ENCODE measurements around the gene IGFL3.

IGFL3 gene

DNA sequence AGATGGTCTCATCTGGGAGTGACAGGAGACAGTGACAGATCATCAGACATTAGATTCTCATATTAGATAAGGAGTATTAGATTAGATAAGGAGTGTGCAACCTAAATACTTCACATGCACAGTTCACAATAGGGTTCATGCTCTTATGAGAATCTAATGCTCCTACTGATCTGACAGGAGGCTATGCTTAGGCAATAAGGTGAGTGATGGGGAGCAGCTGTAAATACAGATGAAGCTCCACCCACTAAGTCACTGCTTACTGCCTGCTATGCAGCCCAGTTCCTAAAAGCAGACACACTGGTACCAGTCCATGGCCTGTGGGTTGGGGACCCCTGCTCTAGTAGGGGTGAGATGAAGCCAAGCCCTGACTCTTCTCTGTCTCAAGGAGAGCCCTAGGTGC is 10.0 kb upstream of the IGFL3 start:
- TF ChIP-seq, protein P1, sequence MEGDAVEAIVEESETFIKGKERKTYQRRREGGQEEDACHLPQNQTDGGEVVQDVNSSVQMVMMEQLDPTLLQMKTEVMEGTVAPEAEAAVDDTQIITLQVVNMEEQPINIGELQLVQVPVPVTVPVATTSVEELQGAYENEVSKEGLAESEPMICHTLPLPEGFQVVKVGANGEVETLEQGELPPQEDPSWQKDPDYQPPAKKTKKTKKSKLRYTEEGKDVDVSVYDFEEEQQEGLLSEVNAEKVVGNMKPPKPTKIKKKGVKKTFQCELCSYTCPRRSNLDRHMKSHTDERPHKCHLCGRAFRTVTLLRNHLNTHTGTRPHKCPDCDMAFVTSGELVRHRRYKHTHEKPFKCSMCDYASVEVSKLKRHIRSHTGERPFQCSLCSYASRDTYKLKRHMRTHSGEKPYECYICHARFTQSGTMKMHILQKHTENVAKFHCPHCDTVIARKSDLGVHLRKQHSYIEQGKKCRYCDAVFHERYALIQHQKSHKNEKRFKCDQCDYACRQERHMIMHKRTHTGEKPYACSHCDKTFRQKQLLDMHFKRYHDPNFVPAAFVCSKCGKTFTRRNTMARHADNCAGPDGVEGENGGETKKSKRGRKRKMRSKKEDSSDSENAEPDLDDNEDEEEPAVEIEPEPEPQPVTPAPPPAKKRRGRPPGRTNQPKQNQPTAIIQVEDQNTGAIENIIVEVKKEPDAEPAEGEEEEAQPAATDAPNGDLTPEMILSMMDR (IDR thresholded peaks at IDR 0.05), result no peak
- H3K27ac ChIP-seq, result no peak overlapping the region
- H3K4me3 ChIP-seq, result no peak overlapping the region
- no peak for DNase-seq (ENCODE audit: low spot score)

DNA sequence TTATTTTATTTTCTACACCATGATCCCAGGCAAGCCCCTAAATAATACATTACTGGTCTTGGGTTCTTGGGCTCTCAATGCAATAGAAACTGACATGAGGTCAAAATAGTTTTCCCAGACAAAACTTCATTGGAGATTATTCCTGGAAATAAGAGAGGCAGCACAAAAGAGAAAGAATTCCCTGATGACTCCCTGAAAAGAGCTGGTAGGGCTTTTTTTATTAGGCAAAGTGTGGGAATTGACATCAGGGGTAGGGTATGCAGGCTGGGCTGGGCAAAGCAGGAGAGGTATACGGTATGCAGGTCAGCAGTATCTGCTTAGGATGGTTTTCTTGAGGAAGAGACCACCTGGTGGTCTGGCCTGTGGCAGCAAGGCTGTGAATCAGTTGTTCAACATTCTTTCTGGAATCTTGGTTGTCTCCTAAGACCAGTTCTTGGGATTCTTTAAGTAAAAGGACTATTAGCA is 9.3 kb upstream of the IGFL3 start:
- TF ChIP-seq, protein P1 (IDR thresholded peaks at IDR 0.05), result no peak
- DNase-seq (ENCODE audit: low spot score), result no peak
- Histone ChIP-seq H3K27ac (peak overlapping the region; percentile 42 to 62), H3K4me3 (no peak overlapping the region)

DNA sequence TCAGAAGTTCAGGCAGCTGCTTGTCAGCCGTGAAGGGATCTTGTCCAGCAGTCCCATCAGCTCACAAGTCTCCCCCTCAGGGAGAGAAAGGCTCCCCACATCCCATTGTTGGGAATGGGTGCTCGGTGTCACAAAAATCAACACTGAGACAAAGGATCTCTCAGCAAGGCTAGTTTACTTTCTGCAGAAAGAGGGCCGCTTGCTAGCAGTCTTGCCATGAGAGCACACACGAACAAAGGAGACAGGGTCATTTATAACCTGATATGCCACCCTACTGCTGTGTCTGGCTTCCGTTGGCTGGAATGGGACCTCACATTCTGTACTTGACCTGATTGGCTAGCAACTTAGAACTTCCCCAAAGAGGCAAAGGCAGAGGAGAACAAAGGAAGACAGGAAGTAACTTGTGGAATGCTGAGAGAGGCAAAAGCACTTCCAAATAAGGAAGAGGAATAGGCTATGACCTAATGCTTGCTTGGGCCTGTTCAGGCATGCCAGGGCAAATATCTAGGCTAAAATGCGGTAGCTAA is 8.7 kb upstream of the IGFL3 start:
- TF ChIP-seq, protein P1 (IDR thresholded peaks at IDR 0.05), result no peak
- peak overlapping the region in 1 of 2 donors; percentile 62 for H3K27ac ChIP-seq
- H3K4me3 ChIP-seq, result no peak overlapping the region
- no peak for DNase-seq (ENCODE audit: low spot score)

DNA sequence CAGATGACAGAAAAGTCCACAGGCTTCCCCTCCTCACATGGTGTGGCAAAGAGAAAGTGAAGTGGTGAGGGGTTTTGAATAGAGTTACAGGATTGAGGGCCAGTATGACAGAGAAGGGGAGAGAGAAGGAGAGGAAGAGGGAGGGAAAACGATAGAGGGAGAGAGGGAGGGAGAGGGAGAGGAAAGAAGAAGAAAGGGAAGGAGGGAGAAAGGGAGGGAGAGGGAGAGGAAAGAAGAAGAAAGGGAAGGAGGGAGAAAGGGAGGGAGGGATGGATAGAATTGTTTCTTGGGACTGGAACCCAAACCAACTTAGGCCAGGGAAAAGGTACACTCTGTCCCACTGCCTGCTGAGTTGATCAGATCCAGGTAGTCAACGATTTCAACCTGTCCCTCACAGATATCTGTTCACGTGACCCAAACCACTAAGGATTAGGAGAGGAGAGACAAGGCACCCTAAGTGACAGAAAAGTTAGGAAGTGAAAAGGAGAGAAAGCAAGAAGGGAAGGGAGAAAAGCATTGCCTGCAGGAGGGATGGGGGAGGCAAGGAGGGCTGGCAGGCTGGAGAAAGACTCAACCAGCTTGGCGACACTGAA is 8.1 kb upstream of the IGFL3 start:
- H3K4me3 ChIP-seq, result no peak overlapping the region

DNA sequence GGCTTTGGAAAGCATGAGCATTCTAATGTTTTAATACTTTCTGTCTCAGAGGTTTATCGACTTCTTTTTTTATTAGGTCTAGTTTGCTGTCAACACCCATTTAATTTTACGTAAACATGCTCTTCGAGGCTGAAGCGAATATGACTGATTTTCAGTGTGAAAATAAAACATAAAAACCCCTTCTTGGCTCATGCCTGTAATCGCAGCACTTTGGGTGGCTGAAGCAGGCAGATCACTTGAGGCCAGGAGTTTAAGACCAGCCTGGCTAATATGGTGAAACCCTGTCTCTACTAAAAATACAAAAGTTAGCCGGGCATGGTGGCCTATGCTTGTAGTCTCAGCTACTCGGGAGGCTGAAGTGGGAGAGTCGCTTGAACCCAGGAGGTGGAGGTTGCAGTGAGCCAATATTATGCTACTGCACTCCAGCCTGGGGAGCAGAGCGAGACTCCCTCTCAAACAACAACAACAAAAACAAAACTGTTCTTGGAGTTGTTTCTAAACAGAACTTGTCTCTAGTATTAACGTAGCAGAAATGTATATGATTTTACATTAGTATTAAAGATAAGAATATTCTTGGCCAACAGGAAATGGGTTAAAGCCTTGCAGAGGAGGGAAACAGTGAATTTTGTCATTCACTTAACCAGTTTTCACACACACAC is 7.1 kb upstream of the IGFL3 start:
- Histone ChIP-seq H3K27ac (no peak overlapping the region), H3K4me3 (no peak overlapping the region)
- no peak for DNase-seq (ENCODE audit: low spot score)
- TF ChIP-seq, protein P1 (IDR thresholded peaks at IDR 0.05), result no peak

More for the DNA sequence above, 8.1 kb upstream of the IGFL3 start:
- no peak for DNase-seq (ENCODE audit: low spot score)
- TF ChIP-seq, protein P1 (IDR thresholded peaks at IDR 0.05), result no peak
- H3K27ac ChIP-seq, result peak overlapping the region in 1 of 2 donors; percentile 62

DNA sequence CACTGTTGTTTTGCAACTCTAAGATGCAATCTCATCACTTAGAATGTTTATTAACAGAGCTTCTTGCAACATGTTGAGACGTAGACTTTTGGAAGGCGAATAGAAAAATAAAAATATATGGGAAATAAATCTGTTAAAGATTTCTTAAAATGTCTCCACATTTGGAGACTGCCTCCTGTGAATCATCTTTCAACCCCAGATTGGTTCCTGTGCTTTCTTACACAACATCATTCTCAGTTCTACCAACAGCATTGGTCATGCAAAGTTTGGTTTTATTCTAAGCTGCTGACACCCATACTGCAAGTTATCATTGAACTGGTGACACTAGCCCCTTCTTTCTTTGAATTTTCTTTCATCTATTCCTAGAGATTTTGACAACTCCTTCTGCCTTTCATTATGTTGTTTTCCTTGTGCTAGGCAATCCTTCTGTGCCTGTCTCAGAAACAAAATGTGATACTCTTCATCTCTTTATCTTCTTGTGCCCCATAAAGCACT is 1.6 kb upstream of the IGFL3 start:
- Histone ChIP-seq H3K4me3 (no peak overlapping the region), H3K27ac (no peak overlapping the region)
- no peak for DNase-seq (ENCODE audit: low spot score)
- TF ChIP-seq, protein P1 (IDR thresholded peaks at IDR 0.05), result no peak
